Skeletal muscle tissue (tissue), 4 donors: ENCODE data around the gene ARHGDIB. TPM values are rescaled to one million over a fixed set of nuclear protein-coding genes. Genes with fewer than 3 reads are reported as not detected.

Experiments used
- H3K27ac ChIP-seq: one replicate; pipeline ENCODE4 v1.7.0; 2013; ENCODE audit warnings: mild to moderate bottlenecking, low read depth, low read length, inconsistent platforms
- H3K27me3 ChIP-seq, 3 donors: one replicate each; pipeline ENCODE4 v1.7.0; 2013; ENCODE audit warnings: low read length in 3 of 3; ENCODE audit not compliant: control insufficient read depth in 3 of 3, insufficient read depth in 3 of 3
- H3K36me3 ChIP-seq, 3 donors: one replicate each; pipeline ENCODE4 v1.7.0; 2013; ENCODE audit warnings: low read length in 3 of 3; ENCODE audit not compliant: control insufficient read depth in 3 of 3, insufficient read depth in 3 of 3
- H3K4me1 ChIP-seq, 3 donors: one replicate each; pipeline ENCODE4 v1.7.0; 2013; ENCODE audit warnings: low read length in 3 of 3, mild to moderate bottlenecking in 3 of 3; ENCODE audit not compliant: control insufficient read depth in 3 of 3, insufficient read depth in 3 of 3
- H3K4me3 ChIP-seq, 3 donors: one replicate each; pipeline ENCODE4 v1.7.0; 2013; ENCODE audit warnings: low read length in 3 of 3
- H3K9ac ChIP-seq, 3 donors: one replicate each; pipeline ENCODE4 v1.7.0; 2013; ENCODE audit warnings: low read length in 3 of 3, mild to moderate bottlenecking in 3 of 3, moderate library complexity in 2 of 3, low read depth in 1 of 3
- H3K9me3 ChIP-seq, 3 donors: one replicate each; pipeline ENCODE4 v1.7.0; 2013; ENCODE audit warnings: low read length in 3 of 3; ENCODE audit not compliant: control insufficient read depth in 3 of 3
- total RNA-seq: library from RNA; depleted of rRNA; stranded (reverse); fragments of >200 nt; gene quantifications from one replicate; pipeline ENCODE4 v1.2.3, GENCODE V29; 2014
- donor health status: Osteomylitis.

ARHGDIB gene
- total RNA-seq, 1 donor from 2014 or later = 17.2 TPM

DNA sequence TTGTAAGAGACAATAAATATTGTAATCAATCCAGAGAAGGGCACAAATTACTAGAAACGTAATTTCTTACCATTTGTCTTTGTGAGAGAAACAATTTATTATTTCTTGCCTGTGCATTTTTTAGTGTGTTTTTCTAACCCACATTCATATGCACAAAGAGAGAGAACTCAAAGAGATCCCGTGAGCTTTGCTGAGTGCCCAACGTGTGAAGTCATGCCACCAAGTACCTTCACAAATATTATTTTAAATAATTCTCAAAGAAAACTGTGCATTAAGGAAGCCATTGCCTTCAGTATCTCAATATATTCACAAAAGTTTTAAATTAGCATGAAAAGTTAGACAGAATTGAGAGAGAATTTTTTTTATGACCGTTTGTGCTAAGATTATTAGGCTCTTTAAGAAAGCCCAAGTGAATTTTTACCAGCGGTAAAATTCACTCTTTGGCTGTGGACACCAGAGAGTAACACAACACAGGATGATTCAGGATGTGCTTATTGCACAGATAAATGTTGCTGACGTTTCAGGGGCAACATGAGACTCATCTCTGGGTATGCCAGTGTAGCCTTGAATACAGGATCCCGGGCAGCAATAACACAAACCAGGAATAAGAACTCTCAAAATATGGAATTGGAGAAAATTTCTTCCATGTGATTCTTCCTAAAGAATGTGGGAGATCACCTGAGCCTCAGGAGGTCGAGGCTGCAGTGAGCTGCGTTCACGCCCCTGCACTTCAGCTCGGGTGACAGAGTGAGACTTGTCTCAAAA, 2.9 kb downstream of the ARHGDIB start:
- H3K27me3 ChIP-seq = no peaks in the 10 kb centered on the region
- no peaks in the 10 kb centered on the region for H3K36me3 ChIP-seq
- peak overlapping the region in 1 of 3 donors; percentile 39 for H3K4me3 ChIP-seq
- peak overlapping the region; percentile 71 for H3K27ac ChIP-seq
- peaks cover 0 to 10% (median 5%) of the 10 kb centered on the region in 3 donors for H3K4me1 ChIP-seq
- H3K9me3 ChIP-seq = no peaks in the 10 kb centered on the region
- no peak overlapping the region for H3K9ac ChIP-seq

DNA sequence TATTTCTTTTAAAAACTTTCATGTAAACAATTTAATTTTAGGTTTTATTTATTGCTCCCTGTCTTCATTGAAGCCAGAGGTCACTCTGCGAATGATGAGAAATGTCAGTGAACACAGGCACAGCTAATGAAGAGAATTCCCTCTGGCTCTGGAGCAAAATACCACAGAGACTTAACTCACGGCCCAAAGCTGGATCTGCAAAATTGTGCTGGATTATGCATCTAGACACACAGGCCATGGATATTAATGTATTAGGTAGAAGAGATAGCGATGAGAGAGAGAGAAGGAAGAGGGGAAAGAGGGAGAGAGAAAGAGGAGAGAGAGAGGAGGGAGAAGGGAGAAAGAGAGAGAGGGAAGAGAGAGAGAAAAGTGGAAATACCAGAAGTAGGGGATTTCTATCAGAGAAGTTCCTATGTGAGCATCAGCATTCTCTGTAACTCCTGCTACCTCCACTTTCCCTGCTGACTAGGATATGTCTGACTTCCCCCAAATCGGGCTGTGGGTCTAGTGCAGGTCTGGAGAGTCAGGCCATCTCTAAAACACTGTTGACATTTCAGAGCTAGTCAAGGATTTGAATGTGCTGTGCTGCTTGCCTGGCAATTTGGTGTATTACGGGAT, 3.7 kb downstream of the ARHGDIB start:
- no peak overlapping the region for H3K9ac ChIP-seq
- H3K27me3 ChIP-seq = no peaks in the 10 kb centered on the region
- peaks cover 0 to 14% (median 5%) of the 10 kb centered on the region in 3 donors for H3K4me1 ChIP-seq
- H3K36me3 ChIP-seq = no peaks in the 10 kb centered on the region
- peak overlapping the region; percentile 71 for H3K27ac ChIP-seq
- no peaks in the 10 kb centered on the region for H3K9me3 ChIP-seq
- H3K4me3 ChIP-seq = peak overlapping the region in 2 of 3 donors; percentile 14 to 21

DNA sequence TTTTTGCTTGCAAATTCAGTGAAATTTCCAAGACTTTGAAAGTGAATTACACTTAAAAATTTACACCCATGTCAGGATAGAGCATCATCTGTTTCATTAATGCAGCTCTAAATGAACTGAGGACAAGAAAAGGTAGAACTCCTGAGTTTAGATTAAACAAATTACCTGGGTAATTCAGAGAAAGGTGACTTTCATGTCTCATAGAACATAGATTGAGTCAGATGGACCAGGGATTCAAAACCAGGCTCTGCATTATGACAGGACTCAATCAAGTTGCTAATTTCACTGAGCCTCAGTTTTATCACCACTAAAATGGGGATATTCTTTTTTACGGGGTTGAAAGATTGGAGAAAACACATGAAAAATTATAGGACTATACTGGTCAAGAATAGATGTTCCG, 4.5 kb downstream of the ARHGDIB start:
- Histone ChIP-seq H3K9ac (no peak overlapping the region), H3K4me3 (peak overlapping the region in 1 of 3 donors; percentile 32), H3K9me3 (no peaks in the 10 kb centered on the region), H3K4me1 (peaks cover 0 to 20% (median 5%) of the 10 kb centered on the region in 3 donors), H3K36me3 (no peaks in the 10 kb centered on the region), H3K27ac (peak overlapping the region; percentile 41), H3K27me3 (no peaks in the 10 kb centered on the region)

DNA sequence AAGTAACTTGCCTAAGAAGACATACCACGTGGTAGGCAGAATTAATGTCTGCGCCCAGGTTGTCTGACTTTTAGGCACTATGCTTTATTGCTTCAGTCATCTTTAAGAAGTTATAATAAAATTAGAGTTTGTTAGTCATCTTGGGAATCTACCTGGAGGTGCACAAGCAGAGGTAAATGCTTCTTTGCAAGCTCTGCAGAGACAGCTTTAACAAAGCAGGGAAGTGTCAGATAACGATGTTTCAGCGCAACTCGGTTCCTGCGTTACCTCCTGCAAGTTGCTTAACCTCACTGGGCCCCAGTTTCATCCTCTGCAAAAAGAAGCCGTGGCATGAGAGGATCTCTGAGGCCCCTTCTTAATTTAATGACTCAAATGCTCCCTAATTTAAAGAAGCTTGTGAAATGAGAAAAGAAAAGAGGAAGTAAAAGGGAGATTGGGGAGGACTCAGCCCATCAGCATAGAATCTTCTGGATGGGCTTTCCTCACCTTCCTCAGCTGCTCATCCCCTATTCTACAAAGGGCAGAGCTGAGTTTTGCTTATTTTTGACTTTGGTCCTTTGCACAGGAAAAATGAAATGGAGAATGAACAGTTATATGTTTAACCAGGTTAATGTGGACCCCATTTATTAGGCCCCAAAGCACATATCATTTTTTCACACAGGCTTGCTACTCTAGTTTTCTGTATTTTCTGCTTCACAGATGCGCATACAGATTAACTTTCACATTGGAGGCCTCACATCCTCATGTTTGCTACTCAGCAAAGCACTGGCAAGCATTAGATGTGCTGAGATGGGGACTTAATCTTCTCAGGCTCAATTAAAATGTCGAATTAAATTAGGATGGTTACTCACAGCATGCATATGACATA, 5.1 kb downstream of the ARHGDIB start:
- peak overlapping the region in 1 of 3 donors; percentile 32 for H3K4me3 ChIP-seq
- H3K27ac ChIP-seq = peak overlapping the region; percentile 41

DNA sequence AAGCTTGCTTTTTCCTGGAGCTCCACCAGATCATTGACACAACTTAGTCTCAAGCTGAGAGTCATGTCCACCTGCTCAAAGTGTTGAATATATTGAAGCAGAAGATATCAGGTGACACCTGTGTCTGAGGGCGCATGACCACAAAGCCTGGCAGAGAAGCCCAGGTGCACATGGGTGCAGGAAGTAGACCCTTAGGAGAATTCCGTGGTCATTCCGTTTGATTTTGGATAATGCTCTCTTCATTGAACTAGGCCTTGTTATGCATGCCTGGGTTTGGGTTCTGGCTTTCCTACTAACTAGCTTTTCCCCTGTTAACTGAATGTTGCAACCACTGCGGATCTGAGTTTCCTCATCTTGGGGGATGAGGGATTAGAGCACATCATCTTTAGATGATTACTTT, 7.1 kb downstream of the ARHGDIB start:
- H3K4me3 ChIP-seq = no peak overlapping the region
- no peaks in the 10 kb centered on the region for H3K9me3 ChIP-seq
- peak overlapping the region; percentile 75 for H3K27ac ChIP-seq
- H3K27me3 ChIP-seq = no peaks in the 10 kb centered on the region
- H3K4me1 ChIP-seq = peaks cover 10 to 29% (median 13%) of the 10 kb centered on the region in 3 donors
- peaks cover 0 to 9% (median 0%) of the 10 kb centered on the region in 3 donors for H3K36me3 ChIP-seq
- H3K9ac ChIP-seq = no peak overlapping the region

More for the DNA sequence above, 5.1 kb downstream of the ARHGDIB start:
- no peaks in the 10 kb centered on the region for H3K9me3 ChIP-seq
- no peaks in the 10 kb centered on the region for H3K27me3 ChIP-seq
- peaks cover 0 to 23% (median 5%) of the 10 kb centered on the region in 3 donors for H3K4me1 ChIP-seq
- H3K36me3 ChIP-seq = no peaks in the 10 kb centered on the region
- no peak overlapping the region for H3K9ac ChIP-seq

DNA sequence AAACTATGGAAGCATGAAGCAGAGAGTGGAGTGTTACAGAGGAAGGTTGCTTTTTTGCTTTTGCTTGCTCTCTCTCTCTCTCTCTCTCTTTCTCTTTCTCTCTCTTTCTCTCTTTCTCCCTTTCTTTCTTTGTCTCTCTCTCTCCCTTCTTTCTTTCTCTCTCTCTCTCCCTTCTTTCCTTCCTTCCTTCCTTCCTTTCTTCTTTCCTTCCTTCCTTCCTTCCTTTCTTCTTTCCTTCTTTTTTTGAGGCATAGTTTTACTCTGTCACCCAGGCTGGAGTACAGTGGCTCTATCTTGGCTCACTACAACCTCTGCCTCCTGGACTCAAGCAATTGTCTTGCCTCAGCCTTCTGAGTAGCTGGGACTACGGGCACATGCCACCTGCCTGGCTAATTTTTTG, 7.6 kb downstream of the ARHGDIB start:
- Histone ChIP-seq H3K4me1 (peaks cover 13 to 32% (median 13%) of the 10 kb centered on the region in 3 donors), H3K4me3 (no peak overlapping the region), H3K27ac (peak overlapping the region; percentile 75)

DNA sequence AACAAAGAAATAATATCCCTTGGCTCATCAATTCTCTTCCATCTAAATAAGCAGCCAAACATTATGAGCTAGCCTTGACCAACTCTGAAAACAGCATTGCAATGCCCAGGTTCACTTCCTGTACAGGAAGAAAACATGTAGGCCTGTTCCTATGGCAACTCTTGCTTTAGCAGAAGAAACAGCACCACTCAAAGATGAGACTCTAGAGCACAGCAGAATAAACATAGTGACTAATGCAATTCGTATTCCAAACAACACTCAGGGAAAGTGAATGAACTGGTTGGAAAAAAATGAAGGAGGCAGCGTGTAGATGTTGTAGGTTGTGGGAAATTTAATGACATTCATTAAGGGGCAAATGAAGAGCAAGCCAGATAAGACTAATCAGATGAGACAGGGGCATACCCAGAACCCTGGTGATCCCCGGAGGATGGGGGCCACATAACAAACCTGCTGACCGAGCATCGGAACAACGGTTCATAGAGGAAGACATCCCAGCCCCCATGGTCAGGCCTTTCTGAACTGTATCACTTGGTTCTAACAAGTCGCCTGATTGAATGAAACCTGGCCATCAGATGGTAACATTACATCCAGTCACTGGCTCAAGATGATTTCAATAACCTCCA, 9.0 kb downstream of the ARHGDIB start:
- Histone ChIP-seq H3K27ac (peak overlapping the region; percentile 75), H3K4me1 (peaks cover 13 to 30% (median 16%) of the 10 kb centered on the region in 3 donors), H3K27me3 (no peaks in the 10 kb centered on the region), H3K4me3 (no peak overlapping the region), H3K9me3 (no peaks in the 10 kb centered on the region), H3K36me3 (peaks cover 0 to 9% (median 1%) of the 10 kb centered on the region in 3 donors), H3K9ac (no peak overlapping the region)

More for the DNA sequence above, 7.6 kb downstream of the ARHGDIB start:
- no peak overlapping the region for H3K9ac ChIP-seq
- no peaks in the 10 kb centered on the region for H3K27me3 ChIP-seq
- H3K36me3 ChIP-seq = peaks cover 0 to 9% (median 0%) of the 10 kb centered on the region in 3 donors
- no peaks in the 10 kb centered on the region for H3K9me3 ChIP-seq

DNA sequence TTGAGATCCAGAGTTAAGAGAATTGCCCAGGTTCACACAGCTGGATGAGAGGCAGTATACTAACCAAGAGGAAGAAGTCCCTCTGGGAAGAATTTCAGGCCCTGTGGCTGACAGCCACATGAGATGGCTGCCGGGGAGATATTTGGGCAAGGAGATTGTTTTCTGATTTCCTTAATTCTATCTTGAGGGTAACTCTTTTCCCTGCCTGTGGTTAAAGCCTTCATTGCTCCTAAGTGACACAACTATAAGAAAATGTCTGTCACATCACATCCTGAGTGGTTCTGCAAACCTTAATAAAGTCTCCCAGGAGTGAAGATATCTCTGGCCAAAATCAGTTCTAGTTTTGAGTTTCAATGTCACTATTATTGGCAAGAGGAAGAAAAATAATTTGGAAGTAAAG, 9.6 kb downstream of the ARHGDIB start:
- H3K4me1 ChIP-seq = peaks cover 13 to 30% (median 16%) of the 10 kb centered on the region in 3 donors

DNA sequence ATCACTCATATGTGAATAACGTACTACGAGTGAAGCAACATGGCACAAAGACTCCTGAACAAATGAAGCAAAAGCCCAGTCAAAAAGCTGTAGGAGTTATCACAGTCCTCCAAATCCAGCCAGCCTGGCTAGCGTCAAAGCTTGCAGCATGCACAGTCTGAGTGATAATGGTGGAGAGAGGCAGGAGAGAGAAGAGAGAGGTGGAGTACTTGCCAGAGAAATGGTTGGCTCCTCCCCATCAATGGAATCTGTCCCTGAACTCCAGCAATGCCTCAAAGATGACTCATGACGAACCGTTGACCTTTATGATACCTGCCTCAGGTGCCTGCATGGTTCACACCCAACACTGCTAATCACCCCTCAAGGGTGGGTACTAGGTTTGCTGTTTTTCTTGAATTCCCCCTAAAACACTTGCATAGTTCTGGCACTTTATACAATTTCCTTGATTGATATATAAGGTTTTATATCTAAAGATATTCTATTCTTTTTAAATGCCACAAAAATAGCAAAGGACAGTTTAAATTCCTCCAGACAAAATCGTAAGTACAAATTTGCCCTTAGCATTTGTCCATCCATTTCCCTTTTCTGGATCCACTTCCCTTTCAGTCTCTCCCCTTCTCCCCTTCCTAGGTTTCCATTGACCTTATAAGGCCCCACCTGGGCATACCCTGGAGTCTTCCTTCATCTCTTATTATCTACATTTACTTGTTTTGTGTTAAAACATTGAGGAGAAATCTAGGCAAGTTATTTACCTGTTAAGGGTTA, 10.2 kb downstream of the ARHGDIB start:
- Histone ChIP-seq H3K27ac (peak overlapping the region; percentile 75), H3K4me3 (no peak overlapping the region), H3K36me3 (peaks cover 0 to 17% (median 2%) of the 10 kb centered on the region in 3 donors), H3K9me3 (no peaks in the 10 kb centered on the region), H3K9ac (no peak overlapping the region), H3K27me3 (no peaks in the 10 kb centered on the region), H3K4me1 (peaks cover 13 to 30% (median 16%) of the 10 kb centered on the region in 3 donors)

More for the DNA sequence above, 9.6 kb downstream of the ARHGDIB start:
- Histone ChIP-seq H3K4me3 (no peak overlapping the region), H3K27me3 (no peaks in the 10 kb centered on the region), H3K27ac (peak overlapping the region; percentile 75), H3K36me3 (peaks cover 0 to 10% (median 2%) of the 10 kb centered on the region in 3 donors), H3K9ac (no peak overlapping the region), H3K9me3 (no peaks in the 10 kb centered on the region)
